Astrocyte (in vitro differentiated cells and primary cell): Measurements from ENCODE around the gene MYRIP. TPM values are rescaled to one million over a fixed set of nuclear protein-coding genes. Genes with fewer than 3 reads are reported as not detected.

Source experiments
- DNase-seq: peaks from one replicate; pipeline ENCODE4 v3.0.0-alpha.2; 2010; ENCODE audit warnings: low read depth
- FAIRE-seq: peaks from 2 replicates; lab custom pipeline; 2011; peaks lifted over from hg19 to GRCh38; lab: Jason Lieb, UNC
- H2AFZ ChIP-seq: 2 replicates; pipeline ENCODE4 v1.6.0; 2012; ENCODE audit warnings: low read depth, low read length, inconsistent platforms
- H3K27ac ChIP-seq: 2 replicates; pipeline ENCODE4 v1.5.1; 2011; ENCODE audit warnings: low read depth, low read length, inconsistent platforms
- H3K27me3 ChIP-seq: 2 replicates; pipeline ENCODE4 v1.6.0; 2011; ENCODE audit warnings: low read length, inconsistent platforms; ENCODE audit not compliant: insufficient read depth
- H3K36me3 ChIP-seq: 2 replicates; pipeline ENCODE4 v1.5.1; 2011; ENCODE audit warnings: low read length, inconsistent platforms; ENCODE audit not compliant: insufficient read depth
- H3K4me1 ChIP-seq: 2 replicates; pipeline ENCODE4 v1.5.1; 2011; ENCODE audit warnings: low read length, inconsistent platforms; ENCODE audit not compliant: insufficient read depth
- H3K4me2 ChIP-seq: 2 replicates; pipeline ENCODE4 v1.6.0; 2012; ENCODE audit warnings: low read length, inconsistent platforms
- H3K4me3 ChIP-seq: 2 replicates; pipeline ENCODE4 v1.5.1; 2011; ENCODE audit warnings: low read depth, mild to moderate bottlenecking, low read length, inconsistent platforms; ENCODE audit not compliant: insufficient read depth
- H3K79me2 ChIP-seq: 2 replicates; pipeline ENCODE4 v1.6.0; 2012; ENCODE audit warnings: mild to moderate bottlenecking, low read length, inconsistent platforms; ENCODE audit not compliant: insufficient read depth
- H3K9ac ChIP-seq: 2 replicates; pipeline ENCODE4 v1.6.0; 2012; ENCODE audit warnings: mild to moderate bottlenecking, low read length, inconsistent platforms
- H3K9me3 ChIP-seq: 2 replicates; pipeline ENCODE4 v1.5.1; 2012; ENCODE audit warnings: low read depth, mild to moderate bottlenecking, low read length, inconsistent platforms; ENCODE audit not compliant: insufficient read depth
- H4K20me1 ChIP-seq: 2 replicates; pipeline ENCODE4 v1.6.0; 2012; ENCODE audit warnings: low read length, inconsistent platforms; ENCODE audit not compliant: insufficient read depth
- H3K27ac Mint-ChIP-seq: one replicate; pipeline ENCODE4 v1.8.0; 2021; ENCODE audit warnings: mild to moderate bottlenecking, mixed read lengths; ENCODE audit not compliant: unreplicated experiment
- H3K27me3 Mint-ChIP-seq: one replicate; pipeline ENCODE4 v1.8.0; 2021; ENCODE audit warnings: low read depth, mixed read lengths; ENCODE audit not compliant: unreplicated experiment
- H3K36me3 Mint-ChIP-seq: one replicate; pipeline ENCODE4 v1.8.0; 2021; ENCODE audit warnings: low read depth, mixed read lengths; ENCODE audit not compliant: unreplicated experiment
- H3K4me1 Mint-ChIP-seq: one replicate; pipeline ENCODE4 v1.8.0; 2021; ENCODE audit warnings: low read depth, mixed read lengths; ENCODE audit not compliant: unreplicated experiment
- H3K4me3 Mint-ChIP-seq: one replicate; pipeline ENCODE4 v1.8.0; 2021; ENCODE audit warnings: mild to moderate bottlenecking, moderate library complexity, mixed read lengths; ENCODE audit not compliant: unreplicated experiment
- H3K9me3 Mint-ChIP-seq: one replicate; pipeline ENCODE4 v1.8.0; 2021; ENCODE audit warnings: mild to moderate bottlenecking, mixed read lengths; ENCODE audit not compliant: unreplicated experiment
- CTCF ChIP-seq: IDR thresholded peaks from 2 replicates; pipeline ENCODE4 v1.5.1; 2011; ENCODE audit warnings: low read depth, mild to moderate bottlenecking, inconsistent platforms, low read length, moderate library complexity; ENCODE audit not compliant: insufficient read depth
- EZH2 ChIP-seq: IDR thresholded peaks from 2 replicates; pipeline ENCODE4 v1.6.1; 2012; ENCODE audit warnings: mild to moderate bottlenecking, low read length, inconsistent platforms; ENCODE audit not compliant: insufficient read depth
- total RNA-seq: library from RNA; stranded (reverse); gene quantifications from 2 replicates; pipeline ENCODE4 v1.2.1, GENCODE V29; 2021

Gene MYRIP
- total RNA-seq, 1 donor from 2014 or later, result 0.07 TPM

- no peaks in the 10 kb centered on the region for H3K9me3 Mint-ChIP-seq
- Histone ChIP-seq H3K9me3 (no peaks in the 10 kb centered on the region), H3K36me3 (no peaks in the 10 kb centered on the region), H4K20me1 (no peaks in the 10 kb centered on the region), H3K79me2 (no peaks in the 10 kb centered on the region), H3K27me3 (no peaks in the 10 kb centered on the region), H2AFZ (no peak overlapping the region), H3K4me3 (no peak overlapping the region), H3K27ac (no peak overlapping the region), H3K4me2 (no peak overlapping the region), H3K9ac (no peak overlapping the region), H3K4me1 (no peaks in the 10 kb centered on the region)
- H3K27me3 Mint-ChIP-seq, result no peaks in the 10 kb centered on the region
- no peaks in the 10 kb centered on the region for H3K4me1 Mint-ChIP-seq
- no peak overlapping the region for H3K27ac Mint-ChIP-seq
- no peak for DNase-seq
- H3K4me3 Mint-ChIP-seq, result no peak overlapping the region
- TF ChIP-seq EZH2 (no peak), CTCF (no peak)
- no peaks in the 10 kb centered on the region for H3K36me3 Mint-ChIP-seq
- no peak for FAIRE-seq
Observed at GRCh38 chr3:39900462-39901002, 91.1 kb downstream of the MYRIP start.

GRCh38 chr3:39903253-39903652 lies 93.8 kb downstream of the MYRIP start:
- no peak for DNase-seq
- peaks cover 1% of the 10 kb centered on the region for H3K4me1 Mint-ChIP-seq

More at GRCh38 chr3:39903253-39903652, 93.8 kb downstream of the MYRIP start:
- FAIRE-seq, result no peak
- no peaks in the 10 kb centered on the region for H3K36me3 Mint-ChIP-seq
- Histone ChIP-seq H3K9ac (no peak overlapping the region), H4K20me1 (no peaks in the 10 kb centered on the region), H3K27me3 (no peaks in the 10 kb centered on the region), H3K4me2 (no peak overlapping the region), H3K4me1 (no peaks in the 10 kb centered on the region), H3K9me3 (no peaks in the 10 kb centered on the region), H3K4me3 (no peak overlapping the region), H3K79me2 (no peaks in the 10 kb centered on the region), H2AFZ (no peak overlapping the region), H3K36me3 (no peaks in the 10 kb centered on the region), H3K27ac (no peak overlapping the region)
- no peaks in the 10 kb centered on the region for H3K9me3 Mint-ChIP-seq
- no peak overlapping the region for H3K4me3 Mint-ChIP-seq
- no peaks in the 10 kb centered on the region for H3K27me3 Mint-ChIP-seq
- TF ChIP-seq CTCF (no peak), EZH2 (no peak)
- no peak overlapping the region for H3K27ac Mint-ChIP-seq
